NCI-H526 (cell line): ENCODE data around the gene ZFAND3.

Experiments used
- DNase-seq, 2 experiments: peaks; one replicate each; lab custom pipeline; 2025; lab: John Stamatoyannopoulos, UW

Gene ZFAND3

DNA sequence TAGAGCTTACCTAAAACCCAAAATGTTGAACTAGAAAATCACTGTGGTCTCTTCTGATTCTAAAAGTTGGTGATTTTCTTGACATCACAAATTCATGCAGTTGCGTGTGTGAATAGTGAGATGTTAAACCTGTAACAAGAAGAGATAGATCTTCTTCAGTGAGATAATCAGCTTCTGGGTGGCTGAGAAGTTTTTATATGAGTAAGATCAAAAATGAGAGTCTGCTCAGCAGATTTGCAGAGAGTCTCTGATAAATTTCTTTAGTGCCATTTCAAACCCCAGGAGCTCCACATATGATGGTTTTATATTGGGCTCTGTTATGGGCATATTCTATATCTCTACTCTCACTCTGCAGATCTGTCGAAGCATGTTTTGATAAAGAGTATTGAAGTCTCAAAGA lies 185.4 kb downstream of the ZFAND3 start:
- DNase-seq = no peak

- DNase-seq = no peak
Measured at GRCh38 chr6:38011937-38012336, 192.4 kb downstream of the ZFAND3 start.

GRCh38 chr6:38012573-38012972 lies 193.0 kb downstream of the ZFAND3 start:
- DNase-seq = peak; percentile 35 to 75

- DNase-seq = no peak
Measured at GRCh38 chr6:38015341-38015740, 195.8 kb downstream of the ZFAND3 start.

DNA sequence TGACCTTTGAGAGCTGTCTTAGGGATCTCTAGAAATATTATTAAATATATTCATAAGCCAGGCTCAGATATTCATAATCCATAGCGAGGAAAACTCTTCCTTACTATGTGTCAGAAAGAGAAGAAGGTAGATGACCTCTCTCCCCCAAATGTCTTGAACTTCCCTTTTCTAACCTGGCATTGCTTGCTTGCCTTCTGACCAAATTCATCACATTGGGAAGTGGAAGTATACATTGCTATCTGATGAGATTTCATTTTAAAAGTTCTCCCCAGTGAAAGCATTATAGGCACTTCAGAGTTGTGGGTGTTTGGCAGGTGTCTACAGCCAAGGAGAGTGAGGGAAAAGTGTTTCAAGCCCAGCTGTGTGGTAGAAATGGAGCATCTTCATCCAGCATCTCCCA lies 197.3 kb downstream of the ZFAND3 start:
- DNase-seq = no peak

DNA sequence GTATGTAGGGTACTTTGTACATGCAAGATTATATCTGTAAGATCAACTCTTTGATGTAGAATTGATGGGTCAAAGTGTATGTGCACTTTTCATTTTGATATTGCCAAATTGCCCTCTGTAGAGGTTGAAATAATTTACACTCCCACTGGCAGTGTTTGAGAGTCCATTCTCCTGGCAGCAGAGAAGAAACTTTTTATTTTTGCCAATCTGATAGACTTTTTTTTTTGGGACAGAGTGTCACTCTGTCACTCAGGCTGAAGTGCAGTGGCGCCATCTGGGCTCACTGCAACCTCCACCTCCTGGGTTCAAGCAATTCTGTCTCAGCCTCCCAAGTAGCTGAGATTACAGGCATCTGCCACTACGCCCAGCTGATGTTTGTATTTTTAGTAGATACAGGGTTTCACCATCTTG lies 199.2 kb downstream of the ZFAND3 start:
- DNase-seq = no peak

- DNase-seq = no peak
Measured at GRCh38 chr6:38020593-38020992, 201.1 kb downstream of the ZFAND3 start.

DNA sequence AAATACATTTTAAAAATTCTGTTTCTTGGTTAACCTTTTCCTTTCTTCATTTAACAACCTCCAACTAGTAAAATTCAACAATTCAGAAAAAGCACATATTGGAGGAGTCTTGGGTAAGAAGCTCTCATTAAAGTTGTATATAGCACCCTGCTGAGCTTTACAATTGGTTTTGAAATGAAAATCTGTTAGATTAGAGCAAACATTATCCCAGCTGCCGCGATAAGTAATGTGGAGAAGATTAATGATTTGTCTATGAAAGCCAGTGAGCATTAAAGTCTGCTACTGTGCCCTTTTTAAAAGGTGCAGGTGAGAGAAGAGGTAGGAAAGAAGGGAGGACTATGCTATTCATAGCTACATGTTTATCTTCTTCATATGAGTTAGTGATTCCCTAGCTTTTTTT lies 201.5 kb downstream of the ZFAND3 start:
- no peak for DNase-seq

GRCh38 chr6:38021571-38021970 lies 202.0 kb downstream of the ZFAND3 start:
- DNase-seq = no peak

DNA sequence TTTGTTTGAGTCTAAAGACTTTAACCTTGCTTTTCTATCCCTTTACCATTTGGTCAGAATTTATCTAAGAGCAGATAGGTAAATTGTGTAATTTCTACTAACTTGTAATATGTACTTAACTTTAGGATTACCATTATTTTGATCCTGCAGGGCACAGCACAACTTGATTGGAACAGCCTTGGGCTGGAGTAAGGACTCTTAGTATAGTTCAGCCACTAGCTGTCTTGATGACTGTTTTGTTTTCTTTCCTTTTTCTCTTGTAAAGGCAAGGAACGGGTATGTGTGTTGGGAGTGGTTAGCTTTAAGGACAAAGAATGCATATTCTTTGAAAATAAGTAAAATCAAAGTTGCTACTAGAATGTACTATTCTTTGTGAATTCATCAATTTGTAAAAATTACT lies 203.2 kb downstream of the ZFAND3 start:
- no peak for DNase-seq

GRCh38 chr6:38024908-38025307 lies 205.4 kb downstream of the ZFAND3 start:
- no peak for DNase-seq

DNA sequence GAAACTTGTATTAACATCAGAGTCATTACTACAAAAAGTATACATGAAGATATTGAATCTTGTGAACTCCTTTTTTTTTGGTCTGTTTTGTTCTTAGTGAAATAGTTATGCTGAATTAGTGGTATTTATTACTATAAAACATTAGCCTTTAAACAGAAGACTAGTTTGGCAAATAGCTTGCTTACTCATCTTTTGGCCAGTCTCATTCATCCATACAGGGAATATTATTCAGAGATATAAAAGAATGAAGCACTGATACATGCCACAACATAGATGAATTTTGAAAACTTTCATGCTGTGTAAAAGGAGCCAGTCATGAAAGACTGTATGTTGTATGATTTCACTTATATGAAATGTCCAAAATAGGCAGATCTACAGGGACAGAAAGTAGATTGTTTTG lies 205.9 kb downstream of the ZFAND3 start:
- no peak for DNase-seq

GRCh38 chr6:38027685-38028373 lies 208.3 kb downstream of the ZFAND3 start:
- no peak for DNase-seq

- no peak for DNase-seq
Measured at GRCh38 chr6:38030380-38030779, 210.9 kb downstream of the ZFAND3 start.

DNA sequence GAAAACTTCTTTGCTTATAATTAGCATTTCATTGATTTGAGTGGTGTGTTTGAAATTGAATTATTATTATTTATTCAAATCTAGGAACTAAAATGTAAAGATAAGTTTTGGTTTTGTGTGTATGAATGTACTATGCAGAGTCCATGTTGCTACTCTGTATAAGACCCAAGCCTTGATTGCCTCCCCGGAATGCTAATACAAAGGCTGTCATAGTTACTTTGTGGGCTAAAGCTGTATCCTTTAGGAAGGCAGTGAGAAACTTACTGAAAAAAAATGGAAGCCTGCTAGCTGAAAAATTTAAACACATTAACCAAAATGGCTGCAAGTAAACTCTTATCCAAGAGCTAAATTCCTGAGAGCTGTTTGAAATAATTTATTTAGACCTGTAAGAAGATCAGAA lies 213.3 kb downstream of the ZFAND3 start:
- DNase-seq = no peak

DNA sequence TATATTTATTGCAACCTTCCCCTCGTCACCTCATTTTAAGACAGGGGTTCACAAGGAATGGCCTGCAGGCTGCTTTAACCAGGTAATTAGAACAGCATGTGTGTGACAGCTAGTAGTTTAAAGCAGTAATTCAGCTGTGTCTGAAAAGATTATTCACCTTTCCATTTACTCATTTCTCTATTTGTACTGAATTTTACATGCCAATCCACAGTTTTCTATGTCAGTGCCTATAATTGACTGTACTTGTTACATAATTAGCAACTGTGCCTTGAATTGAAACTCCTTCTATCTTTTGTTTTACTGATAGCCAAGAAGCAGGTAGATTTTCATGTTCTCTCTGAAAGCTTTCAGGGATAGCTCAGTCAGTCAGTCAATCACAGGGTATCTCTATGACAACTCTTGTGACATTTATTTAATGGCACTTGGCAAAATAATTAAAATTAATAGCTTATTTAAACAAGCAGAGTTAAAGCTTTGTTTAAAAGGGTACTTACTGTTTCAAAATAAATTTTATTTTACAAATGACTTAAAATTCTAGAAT lies 214.0 kb downstream of the ZFAND3 start:
- DNase-seq = no peak

DNA sequence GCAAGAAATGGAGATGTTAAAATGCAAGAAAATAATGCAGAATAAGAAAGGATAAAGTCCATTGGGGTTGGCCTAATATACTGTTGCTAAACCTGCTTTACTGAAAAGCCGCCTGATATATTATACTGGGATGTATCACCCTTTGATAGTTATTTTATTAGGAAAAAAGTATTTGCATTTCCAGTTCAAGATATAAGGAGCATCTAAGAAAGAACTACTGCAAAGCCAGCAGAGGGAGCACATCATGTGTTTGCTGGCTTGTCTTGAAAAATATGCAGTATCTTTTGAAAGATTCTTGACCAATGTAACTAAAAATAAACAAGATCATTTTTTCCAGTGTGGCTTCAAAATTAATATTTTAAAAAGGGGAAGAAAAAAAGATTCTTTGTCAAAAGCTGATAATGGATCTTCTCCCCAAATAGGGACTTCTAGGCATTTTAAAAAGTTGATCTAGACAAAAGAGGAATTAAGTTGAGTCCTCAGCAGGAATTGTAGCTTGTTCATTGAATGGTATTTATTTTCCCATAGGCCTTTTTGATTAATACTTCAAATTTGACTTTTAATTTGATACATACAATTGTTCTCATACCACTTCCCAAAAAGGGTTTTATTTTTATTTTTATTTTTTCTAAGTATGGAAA lies 214.9 kb downstream of the ZFAND3 start:
- peak; percentile 37 to 46 for DNase-seq

GRCh38 chr6:38035478-38035877 lies 216.0 kb downstream of the ZFAND3 start:
- no peak for DNase-seq

DNA sequence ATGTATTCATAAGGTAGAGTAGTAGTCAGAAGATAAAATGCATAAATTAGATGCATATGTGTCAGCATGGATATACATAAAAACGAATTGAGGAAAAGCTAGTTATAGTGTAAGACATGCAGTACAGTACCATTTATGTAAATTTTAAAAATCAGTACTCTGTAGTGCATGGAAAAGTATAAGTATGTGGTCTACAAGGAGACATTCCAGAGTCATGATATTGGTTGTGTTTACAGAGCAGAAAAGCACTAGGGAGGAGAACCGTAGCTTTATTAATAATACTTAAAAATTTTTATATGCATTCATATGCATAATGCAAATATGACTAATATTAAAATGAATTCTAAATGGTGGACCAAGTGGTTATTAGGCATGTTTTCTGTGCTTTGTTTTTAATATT lies 220.0 kb downstream of the ZFAND3 start:
- DNase-seq = no peak

DNA sequence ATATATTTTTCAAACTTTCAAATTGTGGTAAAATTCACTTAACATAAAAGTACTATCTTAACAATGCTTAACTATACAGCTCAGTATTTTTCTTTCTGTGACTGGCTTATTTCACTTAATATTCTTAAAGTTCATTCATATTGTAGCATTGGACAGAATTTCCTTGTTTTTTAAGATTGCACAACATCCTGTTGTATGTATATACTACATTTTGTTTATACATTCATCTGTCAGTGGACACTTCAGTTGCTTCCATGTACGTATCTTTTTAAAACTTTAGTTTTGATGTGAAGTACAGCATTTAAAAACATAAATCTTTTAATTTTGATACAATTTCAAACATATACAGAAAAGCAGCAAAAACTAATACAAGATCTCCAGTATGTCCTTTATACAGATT lies 220.7 kb downstream of the ZFAND3 start:
- DNase-seq = no peak

DNA sequence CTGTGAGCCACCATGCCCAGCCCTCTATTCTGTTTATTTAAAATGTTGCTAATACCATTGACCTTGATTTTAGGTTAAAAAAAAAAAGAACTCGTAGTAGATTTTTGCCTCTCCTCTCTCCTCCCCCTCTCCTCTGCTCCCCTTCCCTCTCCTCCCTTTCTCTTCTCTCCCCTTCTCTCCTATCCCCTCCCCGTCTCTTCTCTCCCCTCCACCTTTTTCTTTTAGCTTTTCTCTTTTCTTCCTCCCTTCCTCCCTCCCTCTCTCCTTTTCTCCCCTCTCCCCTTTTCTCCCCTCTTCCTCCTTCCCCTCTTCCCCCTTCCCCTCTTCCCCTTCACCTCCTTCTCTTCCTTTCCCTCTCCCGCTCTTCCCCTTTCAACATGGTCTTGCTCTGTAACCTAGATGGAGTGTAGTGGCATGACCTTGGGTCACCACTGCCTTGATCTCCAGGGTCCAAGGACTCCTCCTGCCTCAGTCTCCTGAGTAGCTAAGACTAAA lies 223.8 kb downstream of the ZFAND3 start:
- DNase-seq = no peak

- DNase-seq = no peak
Measured at GRCh38 chr6:38045701-38046305, 226.3 kb downstream of the ZFAND3 start.

GRCh38 chr6:38047562-38047961 lies 228.0 kb downstream of the ZFAND3 start:
- DNase-seq = no peak
